ENCODE data around the gene SLC22A23.

DNA sequence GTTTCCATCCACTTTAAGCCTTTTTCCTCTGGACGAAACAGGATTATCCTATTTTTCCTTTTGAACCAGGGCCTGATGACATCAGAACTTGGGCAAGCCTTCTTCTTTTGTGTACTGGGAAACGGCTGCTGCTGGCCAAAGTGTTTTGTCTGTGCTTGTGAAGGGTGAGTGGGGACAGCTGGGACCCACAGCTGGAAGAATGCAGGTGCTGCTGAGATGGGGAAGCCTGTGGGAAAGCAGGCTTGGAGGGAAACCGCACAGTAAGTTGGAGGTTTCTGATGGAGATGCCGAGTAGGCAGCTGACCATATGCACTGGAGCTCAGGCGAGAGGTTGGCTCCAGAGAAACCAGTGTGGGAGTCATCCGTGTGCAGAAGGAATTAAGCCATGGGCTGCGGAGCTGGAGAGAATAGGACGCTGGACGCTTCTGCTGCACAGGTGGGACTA lies 206.6 kb downstream of the SLC22A23 start:
- TF ChIP-seq HOXA7 (CRISPR knock-in tag; IDR thresholded peaks at IDR 0.05; ENCODE audit: borderline replicate concordance): no peak
- TF ChIP-seq ZNF558 (tag by site-specific recombination; IDR thresholded peaks at IDR 0.05): no peak
- TF ChIP-seq ZNF561 (tag by site-specific recombination; IDR thresholded peaks at IDR 0.05; ENCODE audit: borderline replicate concordance): no peak
- no peak for TF ChIP-seq CTCF (tag by site-specific recombination; IDR thresholded peaks at IDR 0.05)
- no peak for TF ChIP-seq PRDM1 (tag by site-specific recombination; IDR thresholded peaks at IDR 0.05)
- TF ChIP-seq EGR2 (tag by site-specific recombination; IDR thresholded peaks at IDR 0.05; ENCODE audit: low read depth): no peak
- no peak for TF ChIP-seq TSHZ1 (tag by site-specific recombination; IDR thresholded peaks at IDR 0.05; ENCODE audit: borderline replicate concordance)
- TF ChIP-seq ZNF23 (tag by site-specific recombination; IDR thresholded peaks at IDR 0.05; ENCODE audit: borderline replicate concordance): no peak
